Measurements from ENCODE around the gene POLR2C.

DNA sequence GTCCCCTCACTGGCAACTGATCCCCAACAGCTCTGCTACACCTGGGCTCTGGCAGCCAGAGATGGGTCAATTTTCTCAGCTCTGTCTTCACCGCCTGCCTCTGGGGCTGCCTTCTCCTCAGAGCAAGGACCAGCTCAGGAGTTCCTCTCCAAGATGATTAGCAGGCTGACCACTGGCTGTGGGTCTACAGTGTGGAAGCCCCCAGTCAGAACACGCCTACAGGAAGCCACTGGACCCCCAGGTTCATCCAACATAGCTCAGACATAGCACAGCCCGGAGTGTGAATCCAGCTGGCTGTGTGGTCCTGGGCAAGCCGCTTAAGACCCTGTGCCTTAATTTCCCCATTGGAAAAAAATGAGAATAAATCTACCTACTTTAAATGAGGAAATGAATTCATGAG lies 18.9 kb downstream of the POLR2C start:
- TF ChIP-seq, protein P1, sequence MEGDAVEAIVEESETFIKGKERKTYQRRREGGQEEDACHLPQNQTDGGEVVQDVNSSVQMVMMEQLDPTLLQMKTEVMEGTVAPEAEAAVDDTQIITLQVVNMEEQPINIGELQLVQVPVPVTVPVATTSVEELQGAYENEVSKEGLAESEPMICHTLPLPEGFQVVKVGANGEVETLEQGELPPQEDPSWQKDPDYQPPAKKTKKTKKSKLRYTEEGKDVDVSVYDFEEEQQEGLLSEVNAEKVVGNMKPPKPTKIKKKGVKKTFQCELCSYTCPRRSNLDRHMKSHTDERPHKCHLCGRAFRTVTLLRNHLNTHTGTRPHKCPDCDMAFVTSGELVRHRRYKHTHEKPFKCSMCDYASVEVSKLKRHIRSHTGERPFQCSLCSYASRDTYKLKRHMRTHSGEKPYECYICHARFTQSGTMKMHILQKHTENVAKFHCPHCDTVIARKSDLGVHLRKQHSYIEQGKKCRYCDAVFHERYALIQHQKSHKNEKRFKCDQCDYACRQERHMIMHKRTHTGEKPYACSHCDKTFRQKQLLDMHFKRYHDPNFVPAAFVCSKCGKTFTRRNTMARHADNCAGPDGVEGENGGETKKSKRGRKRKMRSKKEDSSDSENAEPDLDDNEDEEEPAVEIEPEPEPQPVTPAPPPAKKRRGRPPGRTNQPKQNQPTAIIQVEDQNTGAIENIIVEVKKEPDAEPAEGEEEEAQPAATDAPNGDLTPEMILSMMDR (IDR thresholded peaks at IDR 0.05) = no peak
- no peak for TF ChIP-seq POLR2A (IDR thresholded peaks at IDR 0.05)
